GM18511 (cell line): ENCODE data around the gene CCR1.
"Not testable (repeated sequence)": the region's sequence is repeated elsewhere in the genome, so short reads cannot be mapped to it uniquely, and the experiment has no call there.

ENCODE experiments used
- ATAC-seq: cut with Tn5 transposase; IDR thresholded peaks from one replicate; pipeline ENCODE4 v1.9.1; 2021; ENCODE audit warnings: mild to moderate bottlenecking, moderate library complexity; ENCODE audit not compliant: unreplicated experiment

The CCR1 gene

GRCh38 chr3:46184469-46184868 lies 23.6 kb downstream of the CCR1 start:
- no peak for ATAC-seq

- no peak for ATAC-seq
Observed at GRCh38 chr3:46183330-46183729, 24.8 kb downstream of the CCR1 start.

- no peak for ATAC-seq
Observed at GRCh38 chr3:46168583-46169345, 39.3 kb downstream of the CCR1 start.

DNA sequence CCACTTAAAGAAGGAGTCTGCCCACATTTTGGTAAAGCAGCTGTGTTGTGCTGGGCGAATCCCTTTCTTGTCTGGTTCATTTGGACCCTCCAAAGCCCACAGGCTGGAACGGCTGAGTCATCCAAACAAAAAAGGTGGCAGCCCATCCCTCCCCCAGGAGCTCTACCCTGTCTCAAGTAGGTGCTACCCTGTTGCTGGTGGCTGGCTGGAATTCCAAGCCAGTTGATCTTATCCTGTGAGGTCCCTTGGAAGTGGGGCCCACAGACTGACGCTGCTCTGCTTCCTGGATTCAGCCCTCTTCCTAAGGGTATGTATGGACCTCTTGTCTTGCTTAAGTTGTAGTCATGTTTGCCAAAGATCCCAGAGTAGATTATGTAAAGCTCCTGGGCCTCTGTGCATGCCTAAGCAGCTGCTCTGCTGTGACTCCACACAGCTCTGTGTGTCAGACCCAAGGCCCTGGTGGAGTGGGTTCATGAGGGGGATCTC lies 44.5 kb downstream of the CCR1 start:
- ATAC-seq = no peak

DNA sequence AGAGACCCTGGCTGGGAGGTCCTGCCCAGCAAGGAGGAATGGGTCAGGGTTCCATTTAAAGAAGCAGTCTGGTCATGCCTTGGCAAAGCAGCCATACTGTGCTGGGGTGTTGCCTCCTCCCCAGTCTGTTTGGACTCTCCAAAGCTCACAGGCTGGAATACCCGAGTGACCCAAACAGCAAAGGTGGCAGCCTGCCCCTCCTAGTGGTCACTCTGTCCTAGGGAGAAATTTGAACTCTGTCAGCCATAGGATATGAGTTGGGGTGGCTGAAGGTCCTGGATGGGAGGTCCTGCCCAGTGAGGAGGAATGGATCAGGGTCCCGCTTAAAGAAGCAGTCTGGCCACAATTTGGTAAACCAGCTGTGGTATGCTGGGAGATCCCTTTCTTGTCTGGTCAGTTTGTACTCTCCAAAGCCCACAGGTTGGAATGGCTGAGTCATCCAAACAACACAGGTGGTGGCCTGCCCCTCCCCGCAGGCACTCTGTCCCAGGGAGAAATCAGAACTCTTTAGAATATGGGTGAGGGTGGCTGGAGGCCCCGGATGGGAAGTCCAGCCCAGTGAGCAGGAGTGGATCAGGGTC lies 45.0 kb downstream of the CCR1 start:
- ATAC-seq = no peak

GRCh38 chr3:46157685-46158084 lies 50.4 kb downstream of the CCR1 start:
- not testable (repeated sequence) for ATAC-seq

DNA sequence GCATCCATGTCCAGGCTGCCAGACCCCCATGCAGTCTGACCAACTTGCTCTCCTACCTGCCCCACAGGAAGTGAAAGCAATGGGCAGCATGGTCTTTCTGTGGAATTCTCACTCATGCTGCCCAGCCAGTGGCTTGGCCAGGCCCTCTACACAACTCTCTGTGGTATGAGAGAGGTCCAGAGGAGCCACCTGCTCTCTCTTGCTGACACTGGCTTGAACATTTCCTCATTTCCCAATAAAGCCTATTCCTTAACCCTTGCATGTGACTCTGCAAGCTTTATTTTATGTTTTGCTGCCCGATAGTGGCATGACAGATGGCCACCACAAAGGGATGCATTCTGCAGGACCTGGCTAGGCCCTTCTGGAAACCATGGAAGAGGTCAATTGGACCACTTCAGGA lies 53.8 kb downstream of the CCR1 start:
- ATAC-seq = no peak
